Measurements from ENCODE around the gene TMED4. TPM values are rescaled to one million over a fixed set of nuclear protein-coding genes. Genes with fewer than 3 reads are reported as not detected.

TMED4 gene
- total and polyA plus RNA-seq, 4 donors: 26.9 to 97.1 (median 46.9) TPM

DNA sequence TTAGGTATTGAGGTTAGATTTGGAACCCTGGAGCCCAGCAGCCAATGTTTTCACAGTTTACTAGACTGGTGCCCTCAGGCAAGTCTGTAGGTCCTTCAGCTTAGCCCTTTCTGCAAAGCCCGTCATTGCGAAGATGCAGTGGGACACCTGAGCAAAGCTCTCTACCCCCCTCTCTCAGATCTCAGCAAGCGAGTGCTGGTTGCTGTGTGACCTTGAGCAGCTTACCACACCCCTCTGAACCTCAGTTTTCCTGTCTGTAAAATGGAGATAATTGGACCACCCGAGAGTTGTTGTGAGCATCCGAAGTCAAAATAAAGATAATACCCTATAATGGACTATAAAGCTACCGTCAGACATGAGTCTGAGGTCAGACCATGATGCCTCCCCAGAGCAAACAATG is 44.6 kb downstream of the TMED4 start:
- no peak for DNase-seq (ENCODE audit: low spot score)
- H3K27ac ChIP-seq (ENCODE audit: low read depth in 1 of 2, low read length in 2 of 2): peak overlapping the region; percentile 16 to 29
- H3K9ac ChIP-seq (ENCODE audit: low read depth in 1 of 2, low read length in 2 of 2): peak overlapping the region in 1 of 2 donors; percentile 66
- peaks cover 0 to 16% (median 11%) of the 10 kb centered on the region in 4 donors for H3K36me3 ChIP-seq (ENCODE audit: control insufficient read depth in 4 of 4, insufficient read depth in 3 of 4, low read depth in 1 of 4, low read length in 3 of 4)
- peak overlapping the region; percentile 35 to 65 (median 63) for H3K4me3 ChIP-seq (ENCODE audit: low read depth in 1 of 3, low read length in 3 of 3)
- no peaks in the 10 kb centered on the region for H3K9me3 ChIP-seq (ENCODE audit: control insufficient read depth in 4 of 4, low read length in 3 of 4)
- no peak for TF ChIP-seq FOXA2 (IDR thresholded peaks at IDR 0.05)
- no peak for TF ChIP-seq TAF1 (conservative IDR thresholded peaks at IDR 0.05)
- TF ChIP-seq HNF4A (conservative IDR thresholded peaks at IDR 0.05): no peak
- TF ChIP-seq JUND (IDR thresholded peaks at IDR 0.05): no peak
- TF ChIP-seq, protein P1, sequence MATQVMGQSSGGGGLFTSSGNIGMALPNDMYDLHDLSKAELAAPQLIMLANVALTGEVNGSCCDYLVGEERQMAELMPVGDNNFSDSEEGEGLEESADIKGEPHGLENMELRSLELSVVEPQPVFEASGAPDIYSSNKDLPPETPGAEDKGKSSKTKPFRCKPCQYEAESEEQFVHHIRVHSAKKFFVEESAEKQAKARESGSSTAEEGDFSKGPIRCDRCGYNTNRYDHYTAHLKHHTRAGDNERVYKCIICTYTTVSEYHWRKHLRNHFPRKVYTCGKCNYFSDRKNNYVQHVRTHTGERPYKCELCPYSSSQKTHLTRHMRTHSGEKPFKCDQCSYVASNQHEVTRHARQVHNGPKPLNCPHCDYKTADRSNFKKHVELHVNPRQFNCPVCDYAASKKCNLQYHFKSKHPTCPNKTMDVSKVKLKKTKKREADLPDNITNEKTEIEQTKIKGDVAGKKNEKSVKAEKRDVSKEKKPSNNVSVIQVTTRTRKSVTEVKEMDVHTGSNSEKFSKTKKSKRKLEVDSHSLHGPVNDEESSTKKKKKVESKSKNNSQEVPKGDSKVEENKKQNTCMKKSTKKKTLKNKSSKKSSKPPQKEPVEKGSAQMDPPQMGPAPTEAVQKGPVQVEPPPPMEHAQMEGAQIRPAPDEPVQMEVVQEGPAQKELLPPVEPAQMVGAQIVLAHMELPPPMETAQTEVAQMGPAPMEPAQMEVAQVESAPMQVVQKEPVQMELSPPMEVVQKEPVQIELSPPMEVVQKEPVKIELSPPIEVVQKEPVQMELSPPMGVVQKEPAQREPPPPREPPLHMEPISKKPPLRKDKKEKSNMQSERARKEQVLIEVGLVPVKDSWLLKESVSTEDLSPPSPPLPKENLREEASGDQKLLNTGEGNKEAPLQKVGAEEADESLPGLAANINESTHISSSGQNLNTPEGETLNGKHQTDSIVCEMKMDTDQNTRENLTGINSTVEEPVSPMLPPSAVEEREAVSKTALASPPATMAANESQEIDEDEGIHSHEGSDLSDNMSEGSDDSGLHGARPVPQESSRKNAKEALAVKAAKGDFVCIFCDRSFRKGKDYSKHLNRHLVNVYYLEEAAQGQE (IDR thresholded peaks at IDR 0.05): no peak
- TF ChIP-seq SP1 (IDR thresholded peaks at IDR 0.05): no peak
- peaks cover 5 to 60% (median 36%) of the 10 kb centered on the region in 4 donors for H3K4me1 ChIP-seq (ENCODE audit: control insufficient read depth in 4 of 4, insufficient read depth in 4 of 4, low read length in 3 of 4)
- no peaks in the 10 kb centered on the region for H3K27me3 ChIP-seq (ENCODE audit: control insufficient read depth in 4 of 4, insufficient read depth in 4 of 4, low read length in 3 of 4)
- WGBS: 74% methylated on average over 6 of the region's 6 CpGs

DNA sequence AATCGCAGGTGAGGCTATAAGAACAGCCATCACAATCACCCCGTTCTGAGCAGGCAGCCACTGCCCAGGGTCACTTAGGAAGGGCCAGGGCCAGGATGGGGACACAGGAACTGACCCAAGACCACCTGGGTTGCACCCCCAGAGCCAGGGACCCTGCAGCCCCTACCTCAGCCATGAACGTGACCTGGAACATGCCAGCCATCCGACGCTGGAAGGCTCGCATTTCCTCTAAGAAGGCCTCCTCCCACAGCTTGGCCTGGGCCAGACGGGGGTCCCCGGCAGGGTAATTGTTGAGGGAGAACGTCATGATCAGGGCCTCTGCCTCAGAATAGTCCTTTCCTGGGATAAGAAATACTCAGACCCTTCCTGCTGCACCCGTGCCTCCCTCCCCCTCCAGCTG is 45.9 kb downstream of the TMED4 start:
- Histone ChIP-seq H3K9me3 (ENCODE audit: control insufficient read depth in 4 of 4, low read length in 3 of 4) (no peaks in the 10 kb centered on the region), H3K4me1 (ENCODE audit: control insufficient read depth in 4 of 4, insufficient read depth in 4 of 4, low read length in 3 of 4) (peaks cover 5 to 53% (median 27%) of the 10 kb centered on the region in 4 donors), H3K4me3 (ENCODE audit: low read depth in 1 of 3, low read length in 3 of 3) (no peak overlapping the region), H3K36me3 (ENCODE audit: control insufficient read depth in 4 of 4, insufficient read depth in 3 of 4, low read depth in 1 of 4, low read length in 3 of 4) (peaks cover 0 to 28% (median 19%) of the 10 kb centered on the region in 4 donors), H3K27ac (ENCODE audit: low read depth in 1 of 2, low read length in 2 of 2) (no peak overlapping the region), H3K9ac (ENCODE audit: low read depth in 1 of 2, low read length in 2 of 2) (no peak overlapping the region), H3K27me3 (ENCODE audit: control insufficient read depth in 4 of 4, insufficient read depth in 4 of 4, low read length in 3 of 4) (no peaks in the 10 kb centered on the region)
- TF ChIP-seq EGR1 (IDR thresholded peaks at IDR 0.05; ENCODE audit: low read depth in 2 of 2): no peak
- TF ChIP-seq FOXA2 (IDR thresholded peaks at IDR 0.05): no peak
- TF ChIP-seq YY1 (IDR thresholded peaks at IDR 0.05): no peak
- TF ChIP-seq, protein P2, sequence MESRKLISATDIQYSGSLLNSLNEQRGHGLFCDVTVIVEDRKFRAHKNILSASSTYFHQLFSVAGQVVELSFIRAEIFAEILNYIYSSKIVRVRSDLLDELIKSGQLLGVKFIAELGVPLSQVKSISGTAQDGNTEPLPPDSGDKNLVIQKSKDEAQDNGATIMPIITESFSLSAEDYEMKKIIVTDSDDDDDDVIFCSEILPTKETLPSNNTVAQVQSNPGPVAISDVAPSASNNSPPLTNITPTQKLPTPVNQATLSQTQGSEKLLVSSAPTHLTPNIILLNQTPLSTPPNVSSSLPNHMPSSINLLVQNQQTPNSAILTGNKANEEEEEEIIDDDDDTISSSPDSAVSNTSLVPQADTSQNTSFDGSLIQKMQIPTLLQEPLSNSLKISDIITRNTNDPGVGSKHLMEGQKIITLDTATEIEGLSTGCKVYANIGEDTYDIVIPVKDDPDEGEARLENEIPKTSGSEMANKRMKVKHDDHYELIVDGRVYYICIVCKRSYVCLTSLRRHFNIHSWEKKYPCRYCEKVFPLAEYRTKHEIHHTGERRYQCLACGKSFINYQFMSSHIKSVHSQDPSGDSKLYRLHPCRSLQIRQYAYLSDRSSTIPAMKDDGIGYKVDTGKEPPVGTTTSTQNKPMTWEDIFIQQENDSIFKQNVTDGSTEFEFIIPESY (IDR thresholded peaks at IDR 0.05): no peak
- TF ChIP-seq GABPA (IDR thresholded peaks at IDR 0.05 in 1 of 2, conservative IDR thresholded peaks at IDR 0.05 in 1 of 2): no peak
- no peak for TF ChIP-seq FOXA1 (IDR thresholded peaks at IDR 0.05)
- TF ChIP-seq, protein P3, sequence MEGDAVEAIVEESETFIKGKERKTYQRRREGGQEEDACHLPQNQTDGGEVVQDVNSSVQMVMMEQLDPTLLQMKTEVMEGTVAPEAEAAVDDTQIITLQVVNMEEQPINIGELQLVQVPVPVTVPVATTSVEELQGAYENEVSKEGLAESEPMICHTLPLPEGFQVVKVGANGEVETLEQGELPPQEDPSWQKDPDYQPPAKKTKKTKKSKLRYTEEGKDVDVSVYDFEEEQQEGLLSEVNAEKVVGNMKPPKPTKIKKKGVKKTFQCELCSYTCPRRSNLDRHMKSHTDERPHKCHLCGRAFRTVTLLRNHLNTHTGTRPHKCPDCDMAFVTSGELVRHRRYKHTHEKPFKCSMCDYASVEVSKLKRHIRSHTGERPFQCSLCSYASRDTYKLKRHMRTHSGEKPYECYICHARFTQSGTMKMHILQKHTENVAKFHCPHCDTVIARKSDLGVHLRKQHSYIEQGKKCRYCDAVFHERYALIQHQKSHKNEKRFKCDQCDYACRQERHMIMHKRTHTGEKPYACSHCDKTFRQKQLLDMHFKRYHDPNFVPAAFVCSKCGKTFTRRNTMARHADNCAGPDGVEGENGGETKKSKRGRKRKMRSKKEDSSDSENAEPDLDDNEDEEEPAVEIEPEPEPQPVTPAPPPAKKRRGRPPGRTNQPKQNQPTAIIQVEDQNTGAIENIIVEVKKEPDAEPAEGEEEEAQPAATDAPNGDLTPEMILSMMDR (IDR thresholded peaks at IDR 0.05; ENCODE audit: low read depth, low read length, missing input control): no peak
- TF ChIP-seq RAD21 (IDR thresholded peaks at IDR 0.05): no peak
- no peak for TF ChIP-seq RXRA (IDR thresholded peaks at IDR 0.05)
- no peak for TF ChIP-seq TAF1 (conservative IDR thresholded peaks at IDR 0.05)
- no peak for TF ChIP-seq HNF4A (conservative IDR thresholded peaks at IDR 0.05)
- TF ChIP-seq, protein P4, sequence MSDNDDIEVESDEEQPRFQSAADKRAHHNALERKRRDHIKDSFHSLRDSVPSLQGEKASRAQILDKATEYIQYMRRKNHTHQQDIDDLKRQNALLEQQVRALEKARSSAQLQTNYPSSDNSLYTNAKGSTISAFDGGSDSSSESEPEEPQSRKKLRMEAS (IDR thresholded peaks at IDR 0.05): no peak
- TF ChIP-seq, protein P1 (IDR thresholded peaks at IDR 0.05): no peak
- TF ChIP-seq, protein P5, sequence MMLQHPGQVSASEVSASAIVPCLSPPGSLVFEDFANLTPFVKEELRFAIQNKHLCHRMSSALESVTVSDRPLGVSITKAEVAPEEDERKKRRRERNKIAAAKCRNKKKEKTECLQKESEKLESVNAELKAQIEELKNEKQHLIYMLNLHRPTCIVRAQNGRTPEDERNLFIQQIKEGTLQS (IDR thresholded peaks at IDR 0.05): no peak
- TF ChIP-seq JUND (IDR thresholded peaks at IDR 0.05): no peak
- no peak for TF ChIP-seq SP1 (IDR thresholded peaks at IDR 0.05)
- no peak for TF ChIP-seq NR2F2 (IDR thresholded peaks at IDR 0.05)
- TF ChIP-seq HNF4G (IDR thresholded peaks at IDR 0.05): no peak
- 89% methylated on average over 10 of the region's 10 CpGs for WGBS
- DNase-seq (ENCODE audit: low spot score): no peak
